GM20431 (cell line): ENCODE data around the gene HAUS3.

Source experiments
- in situ Hi-C: fragments of 300-500 bp; cut with MseI, MboI; formaldehyde crosslinking; loops from one replicate; pipeline ENCODE4 v1.15.0; 2020; ENCODE audit warnings: low sequenced_read_pairs; ENCODE audit not compliant: unreplicated experiment

Gene HAUS3

DNA sequence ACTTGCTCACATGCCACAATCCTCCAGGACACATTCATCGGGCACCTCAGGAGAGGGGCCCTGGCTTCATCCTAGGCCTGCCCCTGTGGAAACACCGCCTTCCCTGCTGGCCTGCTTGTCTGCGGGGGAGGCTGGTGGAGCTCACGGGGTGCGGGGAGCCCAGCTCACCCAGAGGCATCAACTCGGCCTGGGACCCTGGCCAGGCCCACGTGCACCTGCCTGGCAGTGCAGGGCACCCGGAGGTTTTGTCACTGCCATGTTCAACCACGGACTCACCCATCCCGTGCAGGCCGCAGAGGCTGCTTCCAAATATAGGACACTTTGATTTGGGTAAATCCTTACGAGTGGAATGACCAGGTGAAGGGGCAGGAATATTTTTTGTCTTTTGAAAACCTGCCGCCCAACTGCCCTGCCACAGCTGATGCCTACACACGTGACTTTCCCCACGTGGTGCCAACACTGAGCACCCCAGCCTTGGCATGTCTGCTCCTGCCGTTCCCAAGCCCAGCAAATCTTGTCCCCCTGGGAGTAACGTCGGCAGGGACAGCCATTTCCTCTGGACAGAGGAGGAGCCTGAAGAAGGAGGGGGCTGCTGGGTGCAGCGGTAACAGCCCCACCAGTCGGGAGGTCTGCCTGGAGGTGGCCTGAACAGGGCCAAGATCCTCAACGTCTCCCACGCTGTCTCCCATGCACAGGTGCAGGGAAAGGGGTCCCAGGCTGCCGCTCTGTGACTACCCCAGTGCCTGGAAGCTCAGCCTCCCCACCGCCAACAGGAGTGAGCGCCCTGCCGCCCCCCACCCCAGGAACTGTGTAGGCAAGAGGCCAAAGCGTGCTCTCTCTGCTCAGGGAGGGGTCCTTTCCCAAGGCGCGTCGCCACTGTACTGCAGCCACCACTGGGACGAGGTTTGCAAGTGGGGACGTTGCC lies 11.5 kb upstream of the HAUS3 start:
- in situ Hi-C loops: no loop called here

DNA sequence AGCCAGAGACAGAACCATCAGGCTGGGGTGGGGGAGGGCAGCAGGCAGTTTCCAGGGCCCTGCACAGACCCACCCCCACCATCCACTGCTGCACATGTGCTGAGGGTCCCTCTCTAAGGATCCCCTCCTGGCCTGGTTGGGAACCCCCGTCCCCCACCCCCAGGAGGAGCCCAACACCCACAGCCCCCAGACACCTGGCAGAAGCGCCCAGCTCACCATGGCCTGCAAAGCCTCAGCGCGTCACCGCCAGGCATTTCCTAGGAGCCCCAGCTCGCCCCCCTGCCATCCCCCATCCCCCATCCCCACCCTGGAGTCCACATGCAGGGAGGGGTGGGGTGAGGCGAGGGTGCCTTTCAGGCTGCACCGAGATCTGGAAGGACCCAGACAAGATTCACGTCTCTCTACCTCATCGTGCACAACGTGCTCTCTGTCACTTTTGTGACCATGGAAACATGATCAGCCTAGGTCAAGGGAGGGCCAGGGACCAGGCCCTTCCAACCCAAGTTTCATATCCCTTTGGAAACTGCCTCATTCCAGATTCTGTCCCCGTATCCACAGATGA lies 10.7 kb upstream of the HAUS3 start:
- in situ Hi-C loops: no loop called here

DNA sequence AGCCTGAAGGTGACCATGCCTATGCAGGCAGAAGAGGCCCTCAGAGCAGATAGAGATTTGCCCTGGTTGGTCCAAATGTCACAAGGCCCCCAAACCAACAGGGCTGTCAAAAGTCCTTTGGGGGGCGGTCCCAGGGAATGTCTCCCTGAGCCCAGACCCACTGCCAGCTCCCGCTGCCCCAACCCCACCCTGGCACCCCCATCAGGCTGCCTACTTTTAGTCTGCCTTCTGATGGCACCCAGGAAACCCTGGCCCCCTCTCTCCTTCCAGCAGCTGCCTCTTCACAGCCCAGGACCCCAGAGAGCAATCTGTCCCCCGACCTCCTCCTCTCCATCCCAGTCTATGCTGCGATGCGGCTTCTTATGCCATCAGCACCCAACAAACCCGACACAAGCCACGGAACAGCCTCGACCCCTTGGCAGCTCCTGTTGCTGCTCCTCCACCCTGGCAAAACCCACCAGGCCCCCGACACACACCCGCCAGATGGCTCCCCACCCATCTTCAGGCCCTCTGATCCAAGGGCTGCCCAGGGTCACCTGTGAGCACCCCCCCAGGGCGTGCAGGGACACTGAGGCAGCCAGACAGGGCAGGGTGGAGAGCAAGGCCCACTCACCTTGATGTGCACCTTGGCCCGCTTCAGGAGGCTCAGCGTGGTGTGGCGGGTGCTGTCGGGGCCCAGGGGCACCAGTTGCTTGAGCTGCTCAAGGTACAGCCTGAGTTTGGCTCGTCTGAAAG lies 10.0 kb upstream of the HAUS3 start:
- in situ Hi-C loops: no loop called here

DNA sequence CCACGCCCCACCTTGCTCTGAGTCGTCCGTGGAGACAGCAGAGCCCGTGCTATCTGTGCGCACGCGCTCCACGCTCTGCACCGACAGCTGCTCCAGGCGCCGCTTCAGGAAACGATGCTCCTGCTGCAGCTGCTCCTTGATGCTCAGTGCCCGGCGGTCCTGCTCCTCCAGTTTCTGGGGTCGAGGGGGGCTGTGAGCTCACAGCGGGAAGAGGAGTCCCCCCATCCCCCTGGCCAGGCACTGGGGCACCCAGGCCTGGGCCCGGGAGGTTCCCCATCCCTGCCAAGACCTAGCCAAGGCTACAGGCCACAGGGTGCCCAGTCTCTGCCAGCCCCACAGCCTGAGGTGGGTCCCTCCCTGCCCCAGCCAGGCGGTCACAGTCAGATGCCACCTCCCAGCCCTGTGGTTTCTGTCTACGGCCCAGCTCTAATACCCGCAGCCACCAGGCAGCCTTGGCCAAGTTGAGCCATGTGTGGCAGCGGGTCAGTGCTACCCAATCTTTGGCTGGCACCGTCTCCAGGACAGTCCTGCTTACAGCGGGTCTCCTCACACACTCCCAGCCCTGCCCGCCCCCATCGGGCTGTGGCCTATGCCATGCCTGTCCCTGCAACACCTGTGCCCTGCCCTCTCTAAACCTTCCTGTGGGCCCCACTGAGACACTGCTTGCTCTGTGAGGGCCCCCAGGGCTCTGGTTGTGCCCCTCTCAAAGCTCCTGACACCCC lies 9.3 kb upstream of the HAUS3 start:
- in situ Hi-C loops: no loop called here

DNA sequence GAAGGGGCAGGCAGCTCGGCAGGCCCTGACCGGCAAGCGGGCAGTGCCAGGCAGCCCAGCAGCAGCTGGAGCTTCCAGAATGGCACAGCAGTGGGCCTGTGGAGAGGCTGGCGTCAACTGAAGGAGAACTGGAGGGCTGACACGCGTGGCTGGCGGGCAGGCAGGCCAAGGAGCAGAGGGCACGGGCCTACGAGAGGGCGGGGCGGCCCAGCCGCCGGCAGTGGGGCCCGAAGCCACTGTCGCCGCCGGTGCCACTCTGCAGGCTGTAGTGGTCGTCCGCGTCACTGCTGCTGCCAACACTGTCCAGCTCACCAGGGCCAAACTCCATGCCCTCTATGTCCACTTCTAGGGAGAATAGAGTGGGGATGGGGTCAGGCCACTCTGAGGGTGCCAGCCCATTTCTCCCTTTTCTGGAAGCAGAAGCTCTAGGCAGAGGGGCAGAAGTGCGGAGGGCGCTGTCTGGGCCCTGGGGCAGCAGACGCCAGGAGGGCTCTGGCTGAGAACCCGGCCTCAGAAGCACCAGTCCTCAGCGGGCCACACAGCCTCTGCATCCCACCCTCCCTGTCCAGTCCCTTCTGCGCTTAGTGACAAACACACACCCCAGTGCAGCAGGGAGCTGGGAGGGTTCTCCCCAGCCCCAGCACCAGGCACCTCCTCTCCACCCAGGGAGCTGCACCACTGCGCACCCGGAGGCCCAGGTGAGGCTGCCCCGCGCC lies 8.6 kb upstream of the HAUS3 start:
- in situ Hi-C loops: no loop called here

DNA sequence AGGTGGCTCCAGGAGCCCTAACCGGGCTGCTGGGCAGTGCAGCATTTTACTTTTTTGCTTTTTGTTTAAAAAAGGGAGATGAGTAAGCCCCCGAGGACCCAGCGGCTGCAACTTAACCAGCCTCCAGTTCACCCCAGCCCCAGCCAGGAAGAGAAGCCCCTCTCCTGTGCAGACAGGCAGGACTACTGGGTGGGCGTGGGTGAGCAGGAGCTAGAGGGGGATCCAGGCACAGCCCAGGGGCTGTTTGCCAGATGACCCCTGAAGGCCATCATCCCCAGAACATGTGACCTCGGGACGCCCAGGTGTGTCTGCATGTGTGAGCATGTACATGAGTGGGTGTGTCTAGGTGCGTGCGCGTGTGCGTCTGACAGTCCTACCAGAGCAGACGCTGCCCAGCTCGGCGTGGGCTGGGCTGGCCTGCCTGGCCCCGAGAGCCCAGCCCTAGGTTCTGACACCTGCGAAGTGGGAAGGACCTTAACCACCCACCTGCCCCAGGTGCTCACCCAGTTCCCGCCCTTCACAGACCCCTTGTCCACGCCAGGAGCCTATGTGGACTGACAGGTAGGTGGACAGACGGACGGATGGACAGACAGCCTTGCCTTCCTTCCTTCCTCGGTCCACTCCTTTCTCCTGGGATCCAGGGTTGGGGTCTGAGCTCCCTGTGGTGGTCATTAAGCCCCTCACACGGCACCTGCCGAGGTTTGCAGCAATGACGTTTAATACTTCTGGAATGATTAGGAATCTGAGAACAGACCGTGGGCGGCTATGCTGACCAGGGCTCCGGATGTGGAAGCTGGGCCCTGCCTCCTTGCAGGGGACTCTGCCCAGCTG lies 7.8 kb upstream of the HAUS3 start:
- in situ Hi-C loops: loop anchor here (25.0 kb wide), 1 partner anchor 188 kb away; no protein-coding TSS in a partner anchor

DNA sequence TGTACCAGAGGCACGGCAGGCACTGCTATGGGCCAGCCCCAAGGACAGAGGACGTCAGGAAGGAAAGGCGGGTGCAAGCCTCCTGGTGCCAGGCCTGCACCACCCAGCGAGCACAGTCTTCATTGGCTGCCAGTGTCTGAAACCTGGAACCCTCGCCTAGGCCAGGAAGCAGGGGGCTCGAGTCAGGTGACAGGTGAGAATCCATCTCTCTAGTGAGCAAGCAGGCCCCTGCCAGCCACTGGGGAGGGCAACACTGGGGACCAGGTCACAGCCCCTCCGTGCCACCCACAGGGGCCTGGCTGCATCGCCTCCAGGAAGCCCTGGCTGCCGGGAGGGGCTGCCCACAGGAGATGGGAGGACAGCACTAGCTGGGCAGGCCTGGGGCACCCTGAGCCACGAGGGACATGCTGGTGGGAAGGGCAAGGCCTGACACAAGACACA lies 6.9 kb upstream of the HAUS3 start:
- in situ Hi-C loops: loop anchor here (25.0 kb wide), 1 partner anchor 188 kb away; no protein-coding TSS in a partner anchor

DNA sequence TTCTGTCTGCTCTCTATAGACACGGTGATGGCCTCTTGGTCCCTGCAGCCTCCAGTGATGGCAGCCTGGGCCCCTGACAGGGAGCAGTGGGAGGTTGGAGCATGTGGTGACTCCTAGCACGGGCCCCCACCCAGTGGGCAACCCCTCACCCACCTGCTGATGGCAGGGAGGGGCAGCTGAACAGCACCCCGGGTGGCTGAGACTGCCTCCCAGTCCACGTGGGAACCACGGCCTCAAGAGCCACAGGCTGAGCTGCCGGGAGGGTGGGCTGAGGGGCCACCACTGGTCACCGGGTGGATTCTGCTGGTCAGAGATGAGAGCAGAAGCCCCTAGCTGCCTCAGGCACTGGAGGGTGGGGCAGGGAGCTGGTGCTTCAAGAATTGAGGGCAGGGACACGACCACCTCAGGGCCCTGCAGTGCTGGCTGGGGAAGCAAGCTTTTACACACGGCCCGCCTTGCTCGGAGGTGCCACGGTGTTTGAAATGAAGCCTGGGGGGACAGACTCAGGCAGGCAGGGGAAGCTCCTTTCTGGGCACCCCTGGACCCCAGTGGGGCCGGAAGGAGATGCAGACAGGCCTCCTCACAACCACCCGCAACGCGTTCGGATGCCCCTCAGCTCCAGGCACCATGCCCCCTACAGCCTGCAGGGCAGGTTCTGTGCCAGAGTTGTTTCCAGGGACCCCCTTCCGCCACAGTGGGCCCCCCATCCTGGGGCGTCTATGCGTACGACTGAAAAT lies 6.3 kb upstream of the HAUS3 start:
- in situ Hi-C loops: loop anchor here (25.0 kb wide), 1 partner anchor 189 kb away; no protein-coding TSS in a partner anchor

DNA sequence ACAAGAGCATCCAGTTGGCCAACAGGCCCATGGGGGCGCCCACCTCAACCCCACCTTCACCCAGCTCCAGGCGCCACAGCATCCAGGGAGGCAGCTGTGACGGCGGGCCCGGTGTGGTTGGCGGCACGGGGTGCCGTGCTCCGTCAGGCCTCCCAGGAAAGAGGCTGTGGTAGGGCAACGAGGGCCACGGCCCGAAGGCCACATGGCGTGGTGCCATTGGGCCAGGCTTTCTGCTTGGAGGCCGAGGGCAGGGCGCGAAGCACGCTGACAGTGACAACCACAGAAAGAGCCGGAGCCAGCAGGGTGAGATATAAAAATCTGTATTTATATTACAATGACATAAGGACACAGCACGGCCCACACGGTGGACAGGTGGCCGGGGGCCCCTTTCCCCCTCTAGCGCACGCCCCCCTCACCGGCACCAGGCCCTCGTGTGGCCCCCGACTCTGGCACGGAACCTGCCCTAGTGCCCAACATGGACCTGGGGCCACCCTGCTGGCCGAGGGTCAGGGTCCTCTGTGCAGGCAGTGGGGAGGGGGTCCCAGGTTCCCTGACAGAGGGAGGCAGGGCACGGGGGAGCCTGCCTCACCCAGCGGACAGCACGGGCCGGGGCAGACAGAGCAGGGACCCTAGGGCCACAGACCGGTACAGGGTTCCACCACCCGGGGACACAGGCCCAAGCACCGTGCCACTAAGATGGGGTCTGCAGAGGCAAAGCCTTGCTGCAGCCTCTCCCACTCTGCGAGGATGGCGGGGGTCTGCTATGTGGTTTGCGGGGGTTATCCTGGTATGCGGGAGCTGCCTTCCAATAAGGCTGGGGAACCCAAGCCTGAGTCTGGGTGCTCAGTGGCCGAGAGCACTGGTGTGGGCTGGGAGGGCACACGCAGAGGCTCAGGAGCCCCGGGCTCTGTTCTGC lies 5.5 kb upstream of the HAUS3 start:
- in situ Hi-C loops: loop anchor here (25.0 kb wide), 1 partner anchor 190 kb away; no protein-coding TSS in a partner anchor

DNA sequence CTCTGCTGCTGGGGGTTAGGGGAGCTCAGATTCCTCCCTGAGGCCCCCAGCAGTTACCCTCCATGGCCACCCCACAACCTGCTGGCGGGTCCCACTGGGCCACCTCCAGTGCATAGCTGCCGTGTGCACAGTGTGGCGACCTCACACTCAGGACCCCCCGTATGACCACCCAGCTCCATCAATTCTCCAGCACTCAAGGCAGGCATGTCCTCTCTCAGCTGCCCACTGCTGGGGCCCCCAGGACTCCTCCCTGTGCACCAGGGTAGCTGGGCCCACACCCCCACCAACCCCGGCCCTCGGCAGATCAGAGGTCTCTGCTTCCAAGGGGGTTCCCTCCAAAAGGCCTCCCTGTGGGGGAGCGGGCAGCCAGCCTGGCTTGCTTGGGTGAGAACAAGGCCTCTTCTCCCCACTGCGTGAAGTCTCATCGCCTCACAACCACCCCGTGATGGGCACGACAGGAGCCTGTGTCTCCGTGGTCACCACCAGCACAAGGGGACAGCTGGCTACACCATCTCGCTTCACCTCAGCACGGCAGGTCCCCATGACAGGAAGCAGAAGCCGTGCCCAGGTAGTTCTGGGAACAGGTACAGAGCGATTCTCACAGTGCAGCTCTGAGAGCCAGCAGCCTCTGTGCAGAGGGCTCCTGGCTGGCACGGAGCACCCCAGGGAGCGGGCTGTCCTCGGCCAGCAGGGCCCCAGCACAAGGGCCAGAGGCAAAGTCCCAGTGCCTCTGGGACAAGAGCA lies 4.6 kb upstream of the HAUS3 start:
- in situ Hi-C loops: loop anchor here (25.0 kb wide), 1 partner anchor 191 kb away; no protein-coding TSS in a partner anchor

DNA sequence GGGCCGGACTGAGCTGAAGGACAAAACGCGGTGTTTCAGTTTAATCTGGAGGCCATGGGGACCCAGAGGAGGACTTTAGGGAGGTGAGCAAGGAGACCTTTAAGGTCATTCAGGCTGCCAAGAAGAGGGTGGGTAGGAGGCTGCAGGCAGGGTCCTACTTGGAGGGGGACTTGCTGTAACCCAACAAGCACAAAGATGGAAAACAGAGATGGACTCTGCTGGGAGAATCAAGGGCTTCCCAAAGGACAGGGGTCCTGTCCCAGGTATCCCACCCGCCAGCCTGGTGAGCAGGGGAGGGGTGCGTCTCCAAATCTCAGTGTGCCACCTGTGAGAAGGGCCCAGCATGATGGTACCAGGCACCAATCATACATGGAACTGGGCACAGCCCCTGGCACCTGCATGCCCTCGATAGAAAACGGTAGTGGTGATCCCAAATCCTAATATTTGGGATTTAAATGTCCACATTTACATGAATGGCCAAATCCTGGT lies 3.9 kb upstream of the HAUS3 start:
- in situ Hi-C loops: loop anchor here (25.0 kb wide), 1 partner anchor 191 kb away; no protein-coding TSS in a partner anchor

DNA sequence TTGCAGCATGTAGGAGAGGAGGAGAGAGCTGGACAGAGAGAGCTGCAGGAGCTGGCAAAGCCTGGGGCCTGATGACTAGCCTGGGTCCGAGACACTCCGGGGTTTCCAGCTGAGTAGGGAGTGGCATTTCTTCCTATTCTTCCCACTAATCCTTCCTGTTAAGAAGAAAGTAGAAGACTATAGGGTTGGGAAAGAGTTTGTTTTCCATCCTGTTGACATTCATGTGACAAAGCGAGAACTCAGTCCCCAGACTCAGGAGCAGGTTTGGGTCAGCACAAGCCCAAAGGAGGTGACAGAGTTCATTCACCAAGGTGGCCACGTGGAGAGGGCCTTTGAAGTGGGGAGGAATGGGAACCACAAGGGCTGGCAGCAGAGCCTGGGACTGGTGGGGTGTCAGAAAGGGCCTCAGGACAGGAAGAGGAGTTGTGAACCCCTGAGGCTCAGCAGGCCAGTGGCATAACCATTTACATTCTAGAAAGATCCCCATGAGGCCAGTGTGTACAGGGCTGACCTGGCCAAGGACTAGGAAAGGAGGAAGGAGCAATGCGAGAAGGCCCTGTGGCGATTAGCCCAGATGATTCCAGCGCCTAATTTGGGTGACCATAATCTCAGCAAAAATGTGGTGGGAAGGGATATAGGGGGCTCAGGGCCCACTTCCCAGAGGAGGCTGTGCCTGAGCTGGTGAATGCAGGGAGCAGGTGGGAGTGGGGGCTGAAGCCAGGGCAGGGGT lies 3.3 kb upstream of the HAUS3 start:
- in situ Hi-C loops: loop anchor here (25.0 kb wide), 1 partner anchor 192 kb away; no protein-coding TSS in a partner anchor

DNA sequence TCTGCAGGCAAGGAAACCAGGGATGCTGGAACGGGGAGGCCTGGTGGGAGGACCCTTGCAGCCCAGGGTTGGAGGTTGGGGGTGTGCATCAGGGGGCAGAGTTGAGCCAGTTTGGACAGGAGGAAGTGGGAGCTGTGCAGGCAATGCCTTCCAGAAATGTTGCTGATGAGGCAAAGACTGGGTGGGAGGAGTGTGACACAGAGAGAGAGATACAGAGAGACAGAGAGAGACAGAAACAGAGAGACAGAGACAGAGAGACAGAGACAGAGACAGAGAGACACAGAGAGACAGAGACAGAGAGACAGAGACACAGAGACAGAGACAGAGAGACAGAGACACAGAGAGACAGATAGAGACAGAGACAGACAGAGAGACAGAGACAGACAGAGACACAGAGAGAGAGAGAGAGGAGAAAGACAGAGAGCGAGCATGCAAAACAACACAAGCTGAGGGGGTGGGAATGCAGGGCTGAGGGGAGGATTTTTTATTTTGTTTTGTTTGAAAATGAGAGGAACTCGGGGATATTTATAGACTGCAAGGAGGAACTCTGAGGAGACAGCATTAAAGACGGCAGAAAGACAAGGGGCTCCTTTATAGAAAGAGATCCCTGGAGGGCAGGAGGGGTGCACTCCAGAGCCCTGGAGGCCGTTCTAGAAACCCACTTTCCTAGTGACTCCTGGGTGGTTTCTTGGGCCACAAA lies 1.9 kb upstream of the HAUS3 start:
- in situ Hi-C loops: loop anchor here (25.0 kb wide), 1 partner anchor 193 kb away; no protein-coding TSS in a partner anchor

DNA sequence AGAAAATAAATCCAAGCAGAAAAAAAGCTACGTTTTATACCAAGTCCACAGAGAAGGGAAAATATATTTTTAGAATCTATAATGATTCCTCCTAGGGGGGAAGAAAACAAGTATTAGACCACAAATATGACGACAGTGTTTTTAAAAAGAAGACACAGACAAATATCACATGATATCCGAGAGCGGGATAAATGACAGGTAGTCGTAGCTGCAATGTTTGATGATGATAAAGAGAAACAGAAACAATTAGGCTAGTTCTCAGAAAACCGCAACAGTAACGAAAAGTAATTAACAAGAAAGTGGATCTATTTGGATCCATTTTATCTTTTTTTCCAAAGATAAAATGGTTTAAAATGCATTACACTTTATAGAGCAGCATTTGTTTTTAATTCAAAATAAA lies 918 bp downstream of the HAUS3 start:
- in situ Hi-C loops: loop anchor here (25.0 kb wide), 1 partner anchor 196 kb away; no protein-coding TSS in a partner anchor
